BLaER1 treated with 17β-estradiol and CSF1 and Interleukin-3, amounts not matched to agents 10 nM and 100 nM (cell line): ENCODE measurements around the gene DENND4A.
A peak's percentile ranks its signal among the peaks of the same experiment; 100 is the strongest.
"Not testable (repeated sequence)": the region's sequence is repeated elsewhere in the genome, so short reads cannot be mapped to it uniquely, and the experiment has no call there.

ENCODE experiments used
- H3K27ac ChIP-seq, 11 experiments: shearing (Covaris generic); formaldehyde crosslinking; 2 replicates each; pipeline ENCODE4 v1.8.1; 2022
- H3K27me3 ChIP-seq, 11 experiments: shearing (Covaris generic); formaldehyde crosslinking; 2 replicates each; pipeline ENCODE4 v1.8.1; 2022
- H3K36me3 ChIP-seq, 11 experiments: shearing (Covaris generic); formaldehyde crosslinking; 2 replicates each; pipeline ENCODE4 v1.8.1; 2022
- H3K4me1 ChIP-seq, 10 experiments: shearing (Covaris generic); formaldehyde crosslinking; 2 replicates each; pipeline ENCODE4 v1.8.1; 2022
- H3K4me2 ChIP-seq, 11 experiments: shearing (Covaris generic); formaldehyde crosslinking; 2 replicates each; pipeline ENCODE4 v1.8.1; 2022
- H3K4me3 ChIP-seq, 10 experiments: shearing (Covaris generic); formaldehyde crosslinking; 2 replicates each; pipeline ENCODE4 v1.8.1; 2022
- H3K9ac ChIP-seq, 11 experiments: shearing (Covaris generic); formaldehyde crosslinking; 2 replicates each; pipeline ENCODE4 v1.8.1; 2022
- H3K9me3 ChIP-seq, 11 experiments: shearing (Covaris generic); formaldehyde crosslinking; replicated peaks in 1 of 11; 2 replicates each; pipeline ENCODE4 v1.8.1; 2022
- H4K20me1 ChIP-seq, 11 experiments: shearing (Covaris generic); formaldehyde crosslinking; 2 replicates each; pipeline ENCODE4 v1.8.1; 2022
- Cebpa-rat ChIP-seq, 11 experiments: shearing (Covaris generic); IDR thresholded peaks; 2 replicates each; pipeline ENCODE4 v1.8.1; 2022

Gene DENND4A

GRCh38 chr15:65812467-65812866 lies 20.4 kb upstream of the DENND4A start:
- Histone ChIP-seq H3K27ac (no peak overlapping the region), H3K4me3 (no peak overlapping the region), H4K20me1 (no peaks in the 10 kb centered on the region), H3K4me1 (peaks cover 0 to 4% (median 0%) of the 10 kb centered on the region in 10 experiments; a peak in 6 of 20 replicates), H3K27me3 (no peaks in the 10 kb centered on the region), H3K4me2 (no peak overlapping the region), H3K9ac (no peak overlapping the region), H3K36me3 (no peaks in the 10 kb centered on the region), H3K9me3 (peaks cover 19 to 37% (median 30%) of the 10 kb centered on the region in 11 experiments)
- TF ChIP-seq Cebpa-rat (IDR thresholded peaks at IDR 0.05): no peak

GRCh38 chr15:65811835-65812234 lies 19.7 kb upstream of the DENND4A start:
- H3K27me3 ChIP-seq: no peaks in the 10 kb centered on the region
- no peak for TF ChIP-seq Cebpa-rat (IDR thresholded peaks at IDR 0.05)
- no peaks in the 10 kb centered on the region for H3K36me3 ChIP-seq
- H3K27ac ChIP-seq: no peak overlapping the region
- peaks cover 0 to 4% (median 0%) of the 10 kb centered on the region in 10 experiments; a peak in 6 of 20 replicates for H3K4me1 ChIP-seq
- no peak overlapping the region for H3K4me3 ChIP-seq
- no peak overlapping the region for H3K9ac ChIP-seq
- peaks cover 19 to 37% (median 30%) of the 10 kb centered on the region in 11 experiments for H3K9me3 ChIP-seq
- H3K4me2 ChIP-seq: no peak overlapping the region
- H4K20me1 ChIP-seq: no peaks in the 10 kb centered on the region

GRCh38 chr15:65811011-65811733 lies 19.1 kb upstream of the DENND4A start:
- peaks cover 19 to 37% (median 30%) of the 10 kb centered on the region in 11 experiments for H3K9me3 ChIP-seq
- H3K4me1 ChIP-seq: not testable (repeated sequence)

GRCh38 chr15:65806397-65806796 lies 14.3 kb upstream of the DENND4A start:
- Histone ChIP-seq H3K27me3 (no peaks in the 10 kb centered on the region), H3K36me3 (no peaks in the 10 kb centered on the region), H3K4me3 (no peak overlapping the region), H3K9me3 (peaks cover 2 to 12% (median 8%) of the 10 kb centered on the region in 11 experiments), H3K27ac (no peak overlapping the region), H3K4me1 (peaks cover 0 to 21% (median 6%) of the 10 kb centered on the region in 10 experiments; a peak in 10 of 20 replicates), H3K4me2 (no peak overlapping the region), H3K9ac (no peak overlapping the region), H4K20me1 (no peaks in the 10 kb centered on the region)
- no peak for TF ChIP-seq Cebpa-rat (IDR thresholded peaks at IDR 0.05)

More at GRCh38 chr15:65811011-65811733, 19.1 kb upstream of the DENND4A start:
- not testable (repeated sequence) for H3K27me3 ChIP-seq, H4K20me1 ChIP-seq, H3K9ac ChIP-seq, H3K27ac ChIP-seq, H3K4me2 ChIP-seq, H3K36me3 ChIP-seq, H3K4me3 ChIP-seq

- TF ChIP-seq Cebpa-rat (IDR thresholded peaks at IDR 0.05): no peak
Observed at GRCh38 chr15:65805019-65805745, 13.1 kb upstream of the DENND4A start.

GRCh38 chr15:65804252-65804931 lies 12.3 kb upstream of the DENND4A start:
- TF ChIP-seq Cebpa-rat (IDR thresholded peaks at IDR 0.05): peak in 1 of 11 experiments; percentile 41; a peak in 1 of 22 replicates
- Histone ChIP-seq H3K27me3 (no peaks in the 10 kb centered on the region), H3K4me1 (peaks cover 0 to 31% (median 6%) of the 10 kb centered on the region in 10 experiments; a peak in 10 of 20 replicates), H3K9me3 (no peaks in the 10 kb centered on the region), H3K4me3 (no peak overlapping the region), H3K36me3 (no peaks in the 10 kb centered on the region), H3K4me2 (peak overlapping the region in 5 of 11 experiments; percentile 0 to 27 (median 17); a peak in 7 of 22 replicates), H3K27ac (peak overlapping the region in 3 of 11 experiments; percentile 14 to 37 (median 25); a peak in 6 of 22 replicates), H3K9ac (no peak overlapping the region; a peak in 1 of 22 replicates), H4K20me1 (no peaks in the 10 kb centered on the region)

More at GRCh38 chr15:65805019-65805745, 13.1 kb upstream of the DENND4A start:
- H4K20me1 ChIP-seq: no peaks in the 10 kb centered on the region
- H3K27ac ChIP-seq: peak overlapping the region in 2 of 11 experiments; percentile 25 to 37; a peak in 5 of 22 replicates
- H3K4me2 ChIP-seq: peak overlapping the region in 5 of 11 experiments; percentile 0 to 27 (median 17); a peak in 5 of 22 replicates
- H3K9ac ChIP-seq: no peak overlapping the region; a peak in 1 of 22 replicates
- H3K27me3 ChIP-seq: no peaks in the 10 kb centered on the region
- peaks cover 0 to under 1% (median 0%) of the 10 kb centered on the region in 11 experiments; a peak in 4 of 22 replicates for H3K9me3 ChIP-seq
- no peak overlapping the region for H3K4me3 ChIP-seq
- peaks cover 0 to 31% (median 6%) of the 10 kb centered on the region in 10 experiments; a peak in 10 of 20 replicates for H3K4me1 ChIP-seq
- H3K36me3 ChIP-seq: no peaks in the 10 kb centered on the region

- Histone ChIP-seq H3K9ac (no peak overlapping the region), H3K27me3 (no peaks in the 10 kb centered on the region), H4K20me1 (no peaks in the 10 kb centered on the region), H3K36me3 (no peaks in the 10 kb centered on the region), H3K27ac (no peak overlapping the region), H3K4me3 (no peak overlapping the region), H3K4me1 (peaks cover 9 to 38% (median 14%) of the 10 kb centered on the region in 10 experiments), H3K4me2 (peak overlapping the region in 1 of 11 experiments; percentile 17; a peak in 2 of 22 replicates), H3K9me3 (no peaks in the 10 kb centered on the region)
- no peak for TF ChIP-seq Cebpa-rat (IDR thresholded peaks at IDR 0.05)
Observed at GRCh38 chr15:65801229-65801805, 9.2 kb upstream of the DENND4A start.

GRCh38 chr15:65796610-65797078 lies 4.6 kb upstream of the DENND4A start:
- peak overlapping the region in 1 of 11 experiments; percentile 19; a peak in 2 of 22 replicates for H3K27ac ChIP-seq

More at GRCh38 chr15:65796610-65797078, 4.6 kb upstream of the DENND4A start:
- Histone ChIP-seq H3K4me3 (no peak overlapping the region), H3K9ac (no peak overlapping the region), H3K27me3 (no peaks in the 10 kb centered on the region), H3K9me3 (no peaks in the 10 kb centered on the region), H3K4me2 (peak overlapping the region; percentile 20 to 64 (median 50); a peak in 20 of 22 replicates), H4K20me1 (no peaks in the 10 kb centered on the region), H3K4me1 (peaks cover 20 to 43% (median 26%) of the 10 kb centered on the region in 10 experiments), H3K36me3 (no peaks in the 10 kb centered on the region)
- TF ChIP-seq Cebpa-rat (IDR thresholded peaks at IDR 0.05): no peak
